ENCODE data around the gene KCTD19.

The KCTD19 gene

DNA sequence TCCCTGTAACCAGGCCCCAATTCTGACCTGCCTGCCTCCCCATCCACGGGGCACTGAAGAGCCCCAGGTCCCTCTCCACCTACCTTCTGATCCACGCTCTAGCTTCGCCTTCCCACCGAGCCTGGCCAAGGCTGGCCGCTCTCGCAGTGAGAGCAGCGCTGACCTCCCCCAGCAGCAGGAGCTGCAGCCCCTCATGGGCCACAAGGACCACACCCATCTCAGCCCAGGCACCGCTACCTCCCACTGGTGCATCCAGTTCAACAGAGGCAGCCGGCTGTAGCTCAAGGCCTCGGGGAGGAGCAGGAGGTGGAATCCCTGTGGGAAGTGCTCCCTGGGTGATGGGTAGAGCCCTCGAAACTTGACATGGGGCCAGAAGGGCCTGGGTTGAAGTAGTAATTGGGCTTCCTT lies 55.6 kb downstream of the KCTD19 start:
- no peaks in the 10 kb centered on the region for H3F3A ChIP-seq (ENCODE audit: control insufficient read depth, insufficient read depth)
- H3K9me3 ChIP-seq (ENCODE audit: control insufficient read depth, insufficient read depth, low read length): no peaks in the 10 kb centered on the region
- no peaks in the 10 kb centered on the region for H4K20me1 ChIP-seq (ENCODE audit: control insufficient read depth, insufficient read depth, low read depth, low read length)
- H3K36me3 ChIP-seq (ENCODE audit: control insufficient read depth, low read length): no peaks in the 10 kb centered on the region
- no peak for TF ChIP-seq EZH2phosphoT487 (IDR thresholded peaks at IDR 0.05; ENCODE audit: borderline replicate concordance, low read length)
- TF ChIP-seq, protein P1, sequence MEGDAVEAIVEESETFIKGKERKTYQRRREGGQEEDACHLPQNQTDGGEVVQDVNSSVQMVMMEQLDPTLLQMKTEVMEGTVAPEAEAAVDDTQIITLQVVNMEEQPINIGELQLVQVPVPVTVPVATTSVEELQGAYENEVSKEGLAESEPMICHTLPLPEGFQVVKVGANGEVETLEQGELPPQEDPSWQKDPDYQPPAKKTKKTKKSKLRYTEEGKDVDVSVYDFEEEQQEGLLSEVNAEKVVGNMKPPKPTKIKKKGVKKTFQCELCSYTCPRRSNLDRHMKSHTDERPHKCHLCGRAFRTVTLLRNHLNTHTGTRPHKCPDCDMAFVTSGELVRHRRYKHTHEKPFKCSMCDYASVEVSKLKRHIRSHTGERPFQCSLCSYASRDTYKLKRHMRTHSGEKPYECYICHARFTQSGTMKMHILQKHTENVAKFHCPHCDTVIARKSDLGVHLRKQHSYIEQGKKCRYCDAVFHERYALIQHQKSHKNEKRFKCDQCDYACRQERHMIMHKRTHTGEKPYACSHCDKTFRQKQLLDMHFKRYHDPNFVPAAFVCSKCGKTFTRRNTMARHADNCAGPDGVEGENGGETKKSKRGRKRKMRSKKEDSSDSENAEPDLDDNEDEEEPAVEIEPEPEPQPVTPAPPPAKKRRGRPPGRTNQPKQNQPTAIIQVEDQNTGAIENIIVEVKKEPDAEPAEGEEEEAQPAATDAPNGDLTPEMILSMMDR (IDR thresholded peaks at IDR 0.05; ENCODE audit: low read depth, low read length, poor library complexity, severe bottlenecking): no peak
- H3K27ac ChIP-seq (ENCODE audit: low read depth, low read length): no peak overlapping the region
- no peaks in the 10 kb centered on the region for H3K9me2 ChIP-seq (replicated peaks; ENCODE audit: control insufficient read depth, low read length)
- peaks cover 1% of the 10 kb centered on the region for H3K27me3 ChIP-seq (ENCODE audit: control insufficient read depth, low read length)
- H3K4me3 ChIP-seq (ENCODE audit: low read length): no peak overlapping the region
- H3K4me2 ChIP-seq (ENCODE audit: low read length): no peak overlapping the region
- H3K4me1 ChIP-seq (ENCODE audit: control insufficient read depth, low read length): no peaks in the 10 kb centered on the region
- H3K79me2 ChIP-seq (ENCODE audit: control insufficient read depth, low read length): no peaks in the 10 kb centered on the region

DNA sequence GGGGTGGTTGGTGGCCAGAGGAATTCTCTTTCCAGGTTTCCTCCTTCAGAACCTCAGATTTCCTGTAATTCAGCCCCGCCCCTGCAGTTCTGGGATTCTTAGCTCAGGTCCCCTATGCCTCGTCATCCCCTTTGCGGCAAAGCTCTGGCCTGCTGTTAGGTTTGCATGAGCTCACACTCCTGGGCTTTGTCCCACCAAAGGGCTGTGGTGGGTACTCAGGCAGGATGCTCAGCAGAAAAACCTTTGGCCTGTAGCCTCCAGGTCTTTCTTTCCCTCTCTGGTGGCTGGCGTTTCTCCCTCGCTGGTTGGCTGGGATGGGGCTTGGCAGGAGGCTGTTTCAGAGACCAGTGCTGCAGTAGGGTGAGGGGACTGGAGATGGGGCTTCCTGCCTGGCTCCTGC lies 56.8 kb downstream of the KCTD19 start:
- no peaks in the 10 kb centered on the region for H4K20me1 ChIP-seq (ENCODE audit: control insufficient read depth, insufficient read depth, low read depth, low read length)
- H3K79me2 ChIP-seq (ENCODE audit: control insufficient read depth, low read length): no peaks in the 10 kb centered on the region
- H3K9me2 ChIP-seq (replicated peaks; ENCODE audit: control insufficient read depth, low read length): no peaks in the 10 kb centered on the region
- no peak overlapping the region for H3K4me3 ChIP-seq (ENCODE audit: low read length)
- H3K27ac ChIP-seq (ENCODE audit: low read depth, low read length): no peak overlapping the region
- H3K27me3 ChIP-seq (ENCODE audit: control insufficient read depth, low read length): peaks cover 5% of the 10 kb centered on the region
- no peaks in the 10 kb centered on the region for H3K9me3 ChIP-seq (ENCODE audit: control insufficient read depth, insufficient read depth, low read length)
- H3K4me2 ChIP-seq (ENCODE audit: low read length): no peak overlapping the region
- no peaks in the 10 kb centered on the region for H3F3A ChIP-seq (ENCODE audit: control insufficient read depth, insufficient read depth)
- no peaks in the 10 kb centered on the region for H3K36me3 ChIP-seq (ENCODE audit: control insufficient read depth, low read length)
- no peaks in the 10 kb centered on the region for H3K4me1 ChIP-seq (ENCODE audit: control insufficient read depth, low read length)
- no peak for TF ChIP-seq EZH2phosphoT487 (IDR thresholded peaks at IDR 0.05; ENCODE audit: borderline replicate concordance, low read length)
- TF ChIP-seq, protein P1 (IDR thresholded peaks at IDR 0.05; ENCODE audit: low read depth, low read length, poor library complexity, severe bottlenecking): no peak

DNA sequence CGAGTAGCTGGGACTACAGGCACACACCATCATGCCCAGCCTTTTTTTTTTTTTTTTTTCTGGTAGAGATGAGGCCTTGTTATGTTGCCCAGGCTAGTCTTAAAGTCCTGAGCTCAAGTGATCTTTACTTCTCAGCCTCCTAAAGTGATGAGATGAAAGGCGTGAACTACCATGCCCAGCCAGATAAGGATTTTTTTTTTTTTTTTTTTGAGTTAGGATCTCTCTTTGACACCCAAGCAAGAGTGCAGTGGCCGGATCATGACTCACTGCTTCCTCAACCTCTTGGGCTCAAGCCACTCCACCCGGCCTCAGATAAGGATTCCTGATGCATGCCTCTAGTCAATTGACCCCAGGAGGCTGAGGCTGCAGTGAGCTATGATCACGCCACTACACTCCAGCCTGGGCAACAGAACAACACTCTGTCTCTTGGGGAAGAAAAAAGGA lies 58.4 kb downstream of the KCTD19 start:
- H3K4me1 ChIP-seq (ENCODE audit: control insufficient read depth, low read length): no peaks in the 10 kb centered on the region
- H3K9me3 ChIP-seq (ENCODE audit: control insufficient read depth, insufficient read depth, low read length): no peaks in the 10 kb centered on the region
- H3K9me2 ChIP-seq (replicated peaks; ENCODE audit: control insufficient read depth, low read length): no peaks in the 10 kb centered on the region
- no peaks in the 10 kb centered on the region for H3F3A ChIP-seq (ENCODE audit: control insufficient read depth, insufficient read depth)
- H3K36me3 ChIP-seq (ENCODE audit: control insufficient read depth, low read length): no peaks in the 10 kb centered on the region
- peaks cover 18% of the 10 kb centered on the region for H3K27me3 ChIP-seq (ENCODE audit: control insufficient read depth, low read length)
- TF ChIP-seq EZH2phosphoT487 (IDR thresholded peaks at IDR 0.05; ENCODE audit: borderline replicate concordance, low read length): no peak
- TF ChIP-seq, protein P1 (IDR thresholded peaks at IDR 0.05; ENCODE audit: low read depth, low read length, poor library complexity, severe bottlenecking): no peak
- H3K4me2 ChIP-seq (ENCODE audit: low read length): no peak overlapping the region
- no peaks in the 10 kb centered on the region for H3K79me2 ChIP-seq (ENCODE audit: control insufficient read depth, low read length)
- no peak overlapping the region for H3K4me3 ChIP-seq (ENCODE audit: low read length)
- H4K20me1 ChIP-seq (ENCODE audit: control insufficient read depth, insufficient read depth, low read depth, low read length): no peaks in the 10 kb centered on the region
- no peak overlapping the region for H3K27ac ChIP-seq (ENCODE audit: low read depth, low read length)
